BJ (cell line): ENCODE data around the gene CLEC6A. TPM values are rescaled to one million over a fixed set of nuclear protein-coding genes. Genes with fewer than 3 reads are reported as not detected.

ENCODE experiments used
- CTCF ChIA-PET: fragments of 350-600 bp; formaldehyde crosslinking; extraction: SDS; loops from one replicate; lab custom pipeline; 2021; ENCODE audit warnings: antibody characterized with exemption, inconsistent platforms; lab: Yijun Ruan, JAX
- POLR2A ChIA-PET: fragments of 300-600 bp; sonication (Branson Sonifier 250); formaldehyde crosslinking; extraction: SDS; loops from one replicate; lab custom pipeline; 2021; ENCODE audit warnings: antibody characterized with exemption; lab: Charles Lee
- DNase-seq: peaks from one replicate; pipeline ENCODE4 v3.0.0-alpha.2; 2011; ENCODE audit warnings: low read depth
- H3K27me3 ChIP-seq: 2 replicates; pipeline ENCODE4 v1.6.0; 2011; ENCODE audit warnings: low read length; ENCODE audit not compliant: control insufficient read depth, insufficient read depth
- H3K36me3 ChIP-seq: 2 replicates; pipeline ENCODE4 v1.5.1; 2011; ENCODE audit warnings: low read length; ENCODE audit not compliant: control insufficient read depth, insufficient read depth
- H3K4me3 ChIP-seq: 2 replicates; pipeline ENCODE4 v1.5.1; 2011; ENCODE audit warnings: low read depth, mild to moderate bottlenecking, control low read depth, low read length
- CTCF ChIP-seq: IDR thresholded peaks from 2 replicates; pipeline ENCODE4 v1.5.1; 2011; ENCODE audit warnings: low read depth, mild to moderate bottlenecking, control low read depth, inconsistent platforms, low read length, moderate library complexity; ENCODE audit not compliant: insufficient read depth
- polyA plus RNA-seq: library from polyadenylated mRNA; depleted of rRNA; stranded (reverse); fragments of >200 nt; gene quantifications from 2 replicates; pipeline ENCODE4 v1.2.3, GENCODE V29; 2011

Gene CLEC6A
- polyA plus RNA-seq, 1 experiment, result not detected

GRCh38 chr12:8499616-8500015 is 43.9 kb downstream of the CLEC6A start:
- H3K36me3 ChIP-seq, result no peaks in the 10 kb centered on the region
- no peak for TF ChIP-seq CTCF
- H3K4me3 ChIP-seq, result no peak overlapping the region
- ChIA-PET POLR2A (no interaction called here), CTCF (no interaction called here)
- no peak for DNase-seq
- no peaks in the 10 kb centered on the region for H3K27me3 ChIP-seq

DNA sequence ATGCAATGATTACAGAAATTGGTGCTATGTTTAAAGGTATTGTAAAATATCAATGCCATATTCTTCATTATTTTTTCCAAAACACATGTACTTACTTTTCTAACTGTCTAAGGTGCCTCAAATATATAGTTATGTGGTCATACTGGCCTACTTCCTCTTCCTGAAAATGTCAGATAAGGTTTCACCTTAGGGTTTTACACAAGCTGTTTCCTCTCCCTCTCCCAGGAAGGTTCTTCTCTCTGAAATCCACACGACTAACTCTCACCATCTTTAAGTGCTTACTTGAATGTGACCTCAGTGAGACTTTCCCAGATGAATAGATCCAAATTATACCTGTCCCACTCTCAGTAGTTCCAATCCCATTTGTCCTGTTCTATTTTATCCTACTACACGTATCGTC is 46.0 kb downstream of the CLEC6A start:
- no peaks in the 10 kb centered on the region for H3K36me3 ChIP-seq
- POLR2A ChIA-PET, result no interaction called here
- CTCF ChIA-PET, result interaction anchor here (1.0 kb wide), 1 partner anchor 21 kb away, joined by 3 read pairs; no protein-coding TSS in a partner anchor
- TF ChIP-seq CTCF, result no peak
- no peaks in the 10 kb centered on the region for H3K27me3 ChIP-seq
- DNase-seq, result no peak
- H3K4me3 ChIP-seq, result no peak overlapping the region

DNA sequence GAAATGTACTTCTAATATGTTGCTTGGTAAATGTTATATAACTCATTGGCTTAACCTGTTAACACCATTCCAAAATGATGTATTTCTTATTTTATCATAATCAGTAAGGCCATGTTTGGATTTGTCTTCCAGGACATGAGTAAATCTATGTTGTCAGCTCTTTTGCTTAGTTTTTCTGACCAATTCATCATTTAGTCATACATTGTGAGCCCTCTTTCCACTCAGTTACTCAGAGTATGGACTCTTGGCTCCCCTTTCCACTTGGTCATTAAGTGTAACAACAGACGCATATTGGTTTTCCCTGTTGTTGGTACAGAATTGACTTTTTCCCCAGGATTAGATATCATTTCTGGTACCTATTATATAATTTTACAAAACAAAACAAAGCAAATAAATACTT is 48.6 kb downstream of the CLEC6A start:
- ChIA-PET CTCF (no interaction called here), POLR2A (no interaction called here)
- DNase-seq, result no peak
- TF ChIP-seq CTCF, result no peak
- Histone ChIP-seq H3K36me3 (no peaks in the 10 kb centered on the region), H3K27me3 (no peaks in the 10 kb centered on the region), H3K4me3 (no peak overlapping the region)

- no peak for DNase-seq
Observed at GRCh38 chr12:8507596-8507995, 51.8 kb downstream of the CLEC6A start.

DNA sequence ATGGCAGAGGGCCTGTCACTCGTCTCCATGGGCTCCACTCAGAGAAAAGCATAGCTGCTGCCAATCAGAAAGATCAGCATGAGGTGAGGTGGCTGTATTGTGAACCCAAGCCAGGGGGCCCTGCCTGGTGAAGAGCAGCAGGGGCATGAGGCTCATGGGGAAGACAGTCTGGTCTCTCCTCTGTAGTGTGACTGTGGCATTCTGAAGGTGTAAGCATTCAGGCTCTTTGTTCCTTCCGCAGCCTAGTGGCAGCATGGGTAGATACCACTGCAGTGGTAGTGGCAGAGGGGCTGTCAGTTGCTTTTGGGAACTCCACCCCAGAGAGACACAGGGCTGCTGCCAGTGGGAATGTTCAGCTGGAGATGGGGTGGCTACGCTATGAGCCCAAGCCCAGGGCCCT is 52.5 kb downstream of the CLEC6A start:
- no peaks in the 10 kb centered on the region for H3K27me3 ChIP-seq
- TF ChIP-seq CTCF, result no peak
- POLR2A ChIA-PET, result no interaction called here
- CTCF ChIA-PET, result no interaction called here
- no peaks in the 10 kb centered on the region for H3K36me3 ChIP-seq
- no peak overlapping the region for H3K4me3 ChIP-seq
- DNase-seq, result no peak

More at GRCh38 chr12:8507596-8507995, 51.8 kb downstream of the CLEC6A start:
- POLR2A ChIA-PET, result no interaction called here
- CTCF ChIA-PET, result no interaction called here
- no peak for TF ChIP-seq CTCF
- H3K27me3 ChIP-seq, result no peaks in the 10 kb centered on the region
- H3K4me3 ChIP-seq, result no peak overlapping the region
- no peaks in the 10 kb centered on the region for H3K36me3 ChIP-seq
